GM18861 (cell line): ENCODE results near the gene SMIM12.
"Not testable (repeated sequence)": the region's sequence is repeated elsewhere in the genome, so short reads cannot be mapped to it uniquely, and the experiment has no call there.

Experiments used
- ATAC-seq: cut with Tn5 transposase; IDR thresholded peaks from one replicate; pipeline ENCODE4 v1.9.1; 2021; ENCODE audit not compliant: unreplicated experiment

Gene SMIM12

DNA sequence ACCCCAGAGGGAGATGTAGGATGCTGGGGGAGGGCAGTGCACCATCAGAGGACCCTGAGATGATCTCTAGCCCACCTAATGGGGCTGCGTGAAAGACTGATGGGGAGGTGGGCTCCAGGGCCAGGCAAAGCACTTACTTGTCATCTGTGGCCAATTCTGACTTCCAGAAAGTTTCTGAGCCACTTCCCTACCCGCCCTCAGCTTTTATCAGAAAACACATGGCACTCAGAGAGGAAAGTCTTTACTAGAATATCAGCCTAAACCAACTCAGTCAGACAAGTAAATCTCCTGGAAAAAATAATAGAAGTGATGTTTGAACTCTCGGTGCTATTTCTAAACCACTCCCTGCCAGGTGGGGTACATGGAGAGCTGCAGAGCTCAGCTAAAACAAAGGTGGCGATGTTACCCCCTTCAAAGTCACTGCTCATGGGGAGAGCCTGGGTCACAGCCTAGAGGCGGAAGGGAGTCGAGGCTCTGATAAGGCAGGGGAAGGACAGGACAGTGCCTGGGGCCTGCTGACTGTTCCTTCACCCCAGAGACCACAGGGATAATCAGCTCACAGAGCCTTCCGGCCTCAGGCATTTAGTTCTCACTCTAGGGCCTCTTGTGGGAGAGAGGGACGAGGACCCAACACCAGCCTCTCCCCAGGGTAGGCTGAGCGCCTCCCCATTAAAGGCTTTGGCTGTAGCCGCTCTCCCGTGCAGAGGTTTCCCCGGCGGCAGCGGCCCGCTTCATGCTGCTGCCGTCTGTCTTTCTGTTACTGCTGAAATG is 14.2 kb downstream of the SMIM12 start:
- ATAC-seq, result no peak

GRCh38 chr1:34844252-34844634 is 15.3 kb downstream of the SMIM12 start:
- ATAC-seq, result no peak

DNA sequence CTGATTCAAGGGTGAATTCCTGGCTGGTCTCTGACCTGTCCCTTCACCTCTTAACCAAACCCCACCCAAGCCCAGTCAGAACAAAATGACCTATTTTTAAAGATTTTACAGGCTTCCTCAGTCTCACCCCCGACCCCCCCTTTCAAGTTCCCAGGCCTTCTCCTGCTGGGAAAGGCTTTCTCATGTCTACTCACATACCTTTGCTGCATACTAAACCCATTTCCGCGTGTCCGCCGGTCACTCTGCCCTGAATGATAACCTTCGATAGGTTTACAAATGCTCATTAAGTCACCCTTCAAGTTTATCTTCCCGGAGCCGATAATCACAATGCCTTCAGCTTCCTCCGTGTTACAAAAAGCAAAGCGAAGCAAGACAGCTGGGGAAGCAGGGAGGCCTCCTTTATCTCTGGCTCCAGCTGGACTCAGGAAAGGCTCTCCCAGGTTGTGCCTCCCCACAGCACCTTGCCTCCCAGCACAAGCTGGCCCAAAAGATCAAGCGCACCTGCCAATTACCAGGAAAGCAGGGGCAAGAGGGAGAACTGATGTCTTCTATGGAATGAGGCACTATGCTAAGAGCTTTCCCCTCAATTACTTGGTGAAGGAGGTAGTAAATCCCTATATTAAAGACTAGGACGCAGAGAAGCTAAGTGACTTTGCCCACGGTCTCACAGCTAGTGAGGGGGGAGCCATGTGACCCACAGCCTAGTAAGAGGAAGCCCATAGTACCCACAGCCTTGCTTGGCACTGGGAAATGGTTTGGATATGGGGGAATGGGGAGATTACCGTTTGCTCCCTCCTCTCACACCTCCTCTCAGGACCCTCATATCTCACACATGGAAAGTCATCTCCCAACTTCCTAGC is 15.9 kb downstream of the SMIM12 start:
- ATAC-seq, result no peak

DNA sequence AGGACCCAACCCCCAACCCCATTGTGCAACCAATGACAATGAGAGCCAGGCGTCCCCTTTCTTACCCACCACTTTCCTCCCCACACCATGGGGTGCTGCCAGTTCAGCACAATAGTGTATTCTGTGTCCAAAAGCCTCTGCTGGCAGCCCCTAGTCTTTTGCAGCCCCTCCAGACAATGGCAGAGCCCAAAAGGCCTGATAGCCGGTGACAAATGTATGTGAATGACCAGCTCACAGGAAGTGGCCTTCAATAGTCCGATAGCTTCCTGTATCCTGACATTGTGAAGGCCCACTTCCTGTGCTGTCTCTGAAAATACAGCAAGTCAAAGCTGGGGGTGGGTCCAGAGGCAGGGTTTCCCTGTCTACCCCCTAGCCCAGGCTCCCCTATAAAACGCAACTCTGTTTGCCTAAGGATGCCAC is 16.6 kb downstream of the SMIM12 start:
- ATAC-seq, result no peak

DNA sequence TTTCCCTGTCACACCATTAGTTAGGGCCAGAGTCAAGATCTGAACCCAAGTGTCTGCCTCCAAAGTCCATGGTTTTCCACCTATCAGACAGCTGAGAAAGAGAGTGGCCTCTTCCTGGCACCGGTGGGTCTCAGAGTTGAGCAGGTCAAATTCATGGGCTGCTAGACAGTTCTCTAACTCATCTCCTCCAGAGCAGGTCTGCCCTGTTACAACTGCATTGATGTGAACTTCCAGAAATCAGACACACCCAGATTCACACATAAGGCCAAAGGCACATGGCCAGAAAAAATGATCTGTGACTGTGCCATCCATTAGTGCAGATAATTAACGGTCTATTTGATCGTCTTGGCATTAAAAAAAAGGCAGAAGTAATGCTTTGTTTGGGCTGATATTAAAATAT is 17.5 kb downstream of the SMIM12 start:
- ATAC-seq, result no peak

DNA sequence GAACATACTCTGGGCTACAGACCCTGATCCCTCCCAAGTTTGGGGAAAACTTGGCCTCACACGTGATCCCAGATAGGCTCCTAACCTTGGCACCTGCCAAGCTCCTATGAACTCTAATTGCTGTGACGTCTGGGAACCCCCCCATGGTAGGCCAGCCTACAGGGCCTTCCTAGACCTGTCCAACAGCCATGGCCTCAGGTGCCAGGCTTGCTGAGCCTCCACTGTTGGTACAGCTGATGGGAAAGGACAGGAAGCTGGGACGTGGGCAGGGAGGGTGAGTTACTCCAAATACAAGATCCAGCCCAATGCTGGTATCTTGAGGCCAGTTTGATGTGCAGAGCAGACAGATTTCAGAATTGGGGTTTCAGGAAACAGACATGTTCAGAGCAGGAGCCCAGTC is 19.1 kb downstream of the SMIM12 start:
- ATAC-seq, result no peak

DNA sequence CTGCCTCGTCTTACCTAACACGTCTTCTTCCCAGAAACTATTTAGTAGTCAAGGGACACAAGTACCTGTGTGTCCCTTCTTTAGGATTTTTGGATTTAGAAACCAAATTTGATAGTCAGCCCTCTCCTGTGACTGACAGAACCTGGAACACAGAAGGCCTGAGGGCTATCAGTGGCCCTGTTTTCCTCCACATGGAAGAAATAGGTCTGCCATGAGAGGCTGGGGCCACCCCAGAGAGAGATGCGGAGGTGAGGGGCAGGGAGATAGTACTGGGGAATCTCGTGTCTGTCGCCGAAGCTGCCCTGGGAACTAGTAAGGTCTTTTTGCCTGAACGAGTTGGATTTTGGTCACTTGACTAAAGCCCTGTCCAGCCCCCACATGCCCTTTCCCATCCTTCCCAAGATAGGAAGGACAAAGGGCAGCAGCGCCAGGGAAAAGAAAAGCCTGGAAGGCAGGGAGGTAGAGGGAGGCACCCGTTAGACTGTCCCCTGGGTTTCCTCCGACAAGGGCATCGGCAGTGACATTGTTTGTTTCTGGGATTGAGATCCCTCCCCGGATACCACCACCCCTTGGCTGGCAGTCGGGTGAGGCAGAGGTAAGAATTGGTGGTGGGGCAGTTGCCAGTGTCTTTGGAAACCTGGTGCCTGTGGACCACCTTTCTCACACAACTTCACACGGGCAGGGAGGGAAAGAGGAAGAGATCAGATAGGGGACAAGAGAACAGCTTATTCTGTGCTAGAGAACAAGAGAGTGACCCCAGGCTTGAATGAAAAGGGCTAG is 19.8 kb downstream of the SMIM12 start:
- ATAC-seq, result no peak

GRCh38 chr1:34833711-34834110 is 25.8 kb downstream of the SMIM12 start:
- ATAC-seq, result no peak

GRCh38 chr1:34831721-34832246 is 27.8 kb downstream of the SMIM12 start:
- no peak for ATAC-seq

DNA sequence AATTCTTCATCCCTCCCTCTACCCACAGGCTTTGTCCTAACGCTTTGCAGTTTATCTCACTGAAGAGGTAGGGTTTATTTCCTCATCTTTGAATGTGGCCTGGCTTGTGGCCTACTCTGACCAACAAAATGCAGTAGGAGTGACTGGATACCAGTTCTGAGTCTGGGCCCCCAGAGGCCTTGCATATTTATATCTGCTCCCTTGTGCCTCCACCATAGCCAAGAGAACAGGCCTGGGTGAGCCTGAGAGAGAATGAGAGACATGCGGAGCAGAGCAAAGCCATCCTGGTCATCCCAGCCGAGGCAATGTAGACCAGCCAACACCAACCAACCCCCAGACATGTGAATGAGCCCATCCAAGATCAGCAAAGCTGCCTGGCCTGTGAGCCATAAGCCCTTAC is 30.3 kb downstream of the SMIM12 start:
- no peak for ATAC-seq

DNA sequence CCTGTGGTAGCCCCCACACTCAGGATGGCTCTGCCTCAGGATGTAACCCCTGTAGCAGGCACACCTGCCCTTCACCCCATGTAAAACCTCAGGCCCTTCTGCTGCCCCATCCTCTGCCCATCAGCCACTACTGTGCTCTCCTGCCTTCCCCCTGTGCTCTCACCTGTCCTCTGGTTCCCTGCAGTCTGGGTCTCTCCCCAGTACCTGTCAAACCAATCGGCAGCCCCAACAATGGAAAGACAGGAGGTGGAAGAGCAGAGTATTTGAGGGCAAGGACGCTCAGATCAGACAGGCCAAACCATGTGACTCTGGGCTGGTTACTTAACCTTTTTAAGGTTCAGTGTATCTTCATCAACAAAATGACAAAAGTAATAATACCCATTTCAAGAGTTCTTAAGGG is 30.9 kb downstream of the SMIM12 start:
- ATAC-seq, result no peak

GRCh38 chr1:34827341-34827941 is 32.1 kb downstream of the SMIM12 start:
- ATAC-seq, result no peak

GRCh38 chr1:34825455-34826091 is 34.0 kb downstream of the SMIM12 start:
- ATAC-seq, result no peak

DNA sequence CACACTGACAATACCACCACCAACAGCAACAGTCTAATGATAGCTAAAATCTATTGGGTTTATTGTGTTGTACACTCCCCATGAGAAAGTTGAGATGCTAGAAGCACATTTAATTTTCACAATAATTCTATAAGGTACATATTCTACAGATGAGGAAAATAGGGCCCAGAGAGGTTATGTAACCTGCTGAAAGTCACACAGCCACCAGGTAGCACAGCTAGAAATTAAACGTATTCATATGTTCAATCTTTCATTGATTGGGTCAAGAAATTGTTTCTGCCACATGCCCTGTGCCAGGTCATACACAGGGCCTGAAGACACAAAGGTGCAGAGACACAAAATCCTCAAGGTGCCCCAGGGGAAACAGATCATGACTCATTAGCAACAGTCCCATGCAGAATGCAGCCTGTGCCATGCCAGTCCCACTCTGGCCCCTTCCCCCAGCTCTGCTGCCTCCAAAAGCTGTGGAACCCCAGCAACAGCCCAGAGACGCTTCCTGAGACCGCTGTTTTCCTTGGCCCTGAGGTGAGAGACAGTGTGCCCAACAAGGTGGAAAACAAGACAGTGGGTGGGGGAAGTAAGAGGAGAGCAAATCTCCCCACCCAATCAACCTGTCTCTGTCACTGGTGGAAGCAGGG is 34.6 kb downstream of the SMIM12 start:
- no peak for ATAC-seq

- ATAC-seq, result no peak
Observed at GRCh38 chr1:34822202-34822601, 37.3 kb downstream of the SMIM12 start.

GRCh38 chr1:34818862-34819261 is 40.7 kb downstream of the SMIM12 start:
- ATAC-seq, result not testable (repeated sequence)

- no peak for ATAC-seq
Observed at GRCh38 chr1:34816778-34817177, 42.8 kb downstream of the SMIM12 start.

- ATAC-seq, result no peak
Observed at GRCh38 chr1:34816332-34816731, 43.2 kb downstream of the SMIM12 start.

DNA sequence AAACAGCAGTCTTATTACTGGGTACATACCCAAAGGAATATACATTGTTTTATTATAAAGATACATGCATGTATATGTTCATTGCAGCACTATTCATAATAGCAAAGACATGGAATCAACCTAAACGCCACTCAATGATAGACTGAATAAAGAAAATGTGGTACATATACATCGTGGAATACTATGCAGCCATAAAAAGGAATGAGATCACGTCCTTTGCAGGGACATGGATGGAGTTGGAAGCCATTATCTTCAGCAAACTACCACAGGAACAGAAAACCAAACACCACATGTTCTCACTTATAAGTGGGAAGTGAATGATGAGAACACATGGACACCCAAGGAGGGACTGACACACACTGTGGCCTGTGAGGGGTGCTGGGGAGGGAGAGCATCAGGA is 48.8 kb downstream of the SMIM12 start:
- ATAC-seq, result not testable (repeated sequence)
